Duodenal mucosa (tissue), 2 donors: ENCODE measurements around the gene FOCAD.

ENCODE experiments used
- H3K27ac ChIP-seq: one replicate; pipeline ENCODE4 v1.7.0; 2013; ENCODE audit warnings: low read depth, low read length
- H3K27me3 ChIP-seq, 2 donors: one replicate each; pipeline ENCODE4 v1.7.0; 2013; ENCODE audit warnings: low read length in 2 of 2, control low read depth in 1 of 2; ENCODE audit not compliant: insufficient read depth in 2 of 2, control insufficient read depth in 1 of 2
- H3K36me3 ChIP-seq, 2 donors: one replicate each; pipeline ENCODE4 v1.7.0; 2013; ENCODE audit warnings: low read length in 2 of 2, control low read depth in 1 of 2; ENCODE audit not compliant: insufficient read depth in 2 of 2, control insufficient read depth in 1 of 2
- H3K4me1 ChIP-seq, 2 donors: one replicate each; pipeline ENCODE4 v1.7.0; 2013; ENCODE audit warnings: low read length in 2 of 2, control low read depth in 1 of 2; ENCODE audit not compliant: insufficient read depth in 2 of 2, control insufficient read depth in 1 of 2
- H3K4me3 ChIP-seq, 2 donors: one replicate each; pipeline ENCODE4 v1.7.0; 2013; ENCODE audit warnings: low read length in 2 of 2, low read depth in 1 of 2
- H3K9ac ChIP-seq, 2 donors: one replicate each; pipeline ENCODE4 v1.7.0; 2013; ENCODE audit warnings: low read length in 2 of 2, low read depth in 1 of 2
- H3K9me3 ChIP-seq, 2 donors: one replicate each; pipeline ENCODE4 v1.7.0; 2013; ENCODE audit warnings: low read length in 2 of 2, control low read depth in 1 of 2; ENCODE audit not compliant: control insufficient read depth in 1 of 2

FOCAD gene

DNA sequence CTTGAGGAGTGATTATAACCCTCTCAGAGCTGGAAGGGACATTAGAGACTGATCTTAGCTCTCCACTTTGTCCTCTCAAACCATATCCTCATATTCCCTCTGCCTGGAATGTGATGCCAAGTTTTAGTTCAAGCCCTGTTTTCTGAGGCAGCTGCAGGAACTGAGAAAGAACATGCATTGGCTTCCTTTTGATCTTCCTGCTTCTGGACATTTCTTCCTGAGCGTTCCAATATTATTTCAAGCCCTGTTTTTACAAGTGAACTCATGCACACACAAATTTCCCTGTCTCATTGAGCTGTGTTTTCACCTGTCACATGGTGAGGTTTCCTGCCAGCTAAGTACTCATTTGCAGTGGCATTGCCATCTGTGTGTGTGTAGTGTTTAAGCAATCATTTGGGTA, 17.0 kb downstream of the FOCAD start:
- H3K27me3 ChIP-seq, result no peaks in the 10 kb centered on the region
- peaks cover 0 to 4% of the 10 kb centered on the region in 2 donors for H3K4me1 ChIP-seq
- no peak overlapping the region for H3K9ac ChIP-seq
- H3K9me3 ChIP-seq, result no peaks in the 10 kb centered on the region
- no peak overlapping the region for H3K4me3 ChIP-seq
- H3K36me3 ChIP-seq, result no peaks in the 10 kb centered on the region
- no peak overlapping the region for H3K27ac ChIP-seq

- no peaks in the 10 kb centered on the region for H3K36me3 ChIP-seq
- H3K27me3 ChIP-seq, result no peaks in the 10 kb centered on the region
- no peak overlapping the region for H3K9ac ChIP-seq
- no peaks in the 10 kb centered on the region for H3K9me3 ChIP-seq
- no peak overlapping the region for H3K27ac ChIP-seq
- H3K4me3 ChIP-seq, result no peak overlapping the region
- H3K4me1 ChIP-seq, result peaks cover 0 to 4% of the 10 kb centered on the region in 2 donors
Measured at GRCh38 chr9:20702570-20702969, 18.5 kb downstream of the FOCAD start.

GRCh38 chr9:20703146-20703545, 19.1 kb downstream of the FOCAD start:
- H3K27me3 ChIP-seq, result no peaks in the 10 kb centered on the region
- peaks cover 0 to 4% of the 10 kb centered on the region in 2 donors for H3K4me1 ChIP-seq
- H3K9me3 ChIP-seq, result no peaks in the 10 kb centered on the region
- H3K4me3 ChIP-seq, result no peak overlapping the region
- no peak overlapping the region for H3K9ac ChIP-seq
- H3K27ac ChIP-seq, result no peak overlapping the region
- no peaks in the 10 kb centered on the region for H3K36me3 ChIP-seq

DNA sequence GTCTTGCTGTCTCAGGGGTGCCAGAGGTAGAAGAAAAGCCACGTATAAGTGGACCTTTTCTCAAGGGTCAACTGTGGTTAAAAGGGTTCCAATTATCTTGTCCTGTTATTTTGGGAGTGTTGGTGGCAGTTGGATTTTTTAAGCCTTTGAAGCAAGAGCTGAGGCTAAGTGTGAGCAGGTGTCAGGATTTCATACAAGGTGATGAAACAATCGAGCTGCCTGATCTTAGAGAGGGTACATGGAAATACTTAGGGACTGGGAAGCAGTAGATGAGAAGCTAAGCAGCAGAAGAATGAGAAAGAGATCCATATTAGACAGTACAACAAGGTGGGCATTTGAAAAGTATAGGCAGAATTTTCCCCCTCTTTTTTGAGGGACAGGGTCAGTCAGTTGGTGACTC, 23.6 kb downstream of the FOCAD start:
- no peak overlapping the region for H3K4me3 ChIP-seq
- H3K27me3 ChIP-seq, result no peaks in the 10 kb centered on the region
- H3K4me1 ChIP-seq, result no peaks in the 10 kb centered on the region
- no peak overlapping the region for H3K27ac ChIP-seq
- no peaks in the 10 kb centered on the region for H3K9me3 ChIP-seq
- H3K9ac ChIP-seq, result no peak overlapping the region
- no peaks in the 10 kb centered on the region for H3K36me3 ChIP-seq

GRCh38 chr9:20713172-20713571, 29.1 kb downstream of the FOCAD start:
- Histone ChIP-seq H3K27me3 (no peaks in the 10 kb centered on the region), H3K4me1 (no peaks in the 10 kb centered on the region), H3K27ac (no peak overlapping the region), H3K9me3 (no peaks in the 10 kb centered on the region), H3K4me3 (no peak overlapping the region), H3K36me3 (no peaks in the 10 kb centered on the region), H3K9ac (no peak overlapping the region)

DNA sequence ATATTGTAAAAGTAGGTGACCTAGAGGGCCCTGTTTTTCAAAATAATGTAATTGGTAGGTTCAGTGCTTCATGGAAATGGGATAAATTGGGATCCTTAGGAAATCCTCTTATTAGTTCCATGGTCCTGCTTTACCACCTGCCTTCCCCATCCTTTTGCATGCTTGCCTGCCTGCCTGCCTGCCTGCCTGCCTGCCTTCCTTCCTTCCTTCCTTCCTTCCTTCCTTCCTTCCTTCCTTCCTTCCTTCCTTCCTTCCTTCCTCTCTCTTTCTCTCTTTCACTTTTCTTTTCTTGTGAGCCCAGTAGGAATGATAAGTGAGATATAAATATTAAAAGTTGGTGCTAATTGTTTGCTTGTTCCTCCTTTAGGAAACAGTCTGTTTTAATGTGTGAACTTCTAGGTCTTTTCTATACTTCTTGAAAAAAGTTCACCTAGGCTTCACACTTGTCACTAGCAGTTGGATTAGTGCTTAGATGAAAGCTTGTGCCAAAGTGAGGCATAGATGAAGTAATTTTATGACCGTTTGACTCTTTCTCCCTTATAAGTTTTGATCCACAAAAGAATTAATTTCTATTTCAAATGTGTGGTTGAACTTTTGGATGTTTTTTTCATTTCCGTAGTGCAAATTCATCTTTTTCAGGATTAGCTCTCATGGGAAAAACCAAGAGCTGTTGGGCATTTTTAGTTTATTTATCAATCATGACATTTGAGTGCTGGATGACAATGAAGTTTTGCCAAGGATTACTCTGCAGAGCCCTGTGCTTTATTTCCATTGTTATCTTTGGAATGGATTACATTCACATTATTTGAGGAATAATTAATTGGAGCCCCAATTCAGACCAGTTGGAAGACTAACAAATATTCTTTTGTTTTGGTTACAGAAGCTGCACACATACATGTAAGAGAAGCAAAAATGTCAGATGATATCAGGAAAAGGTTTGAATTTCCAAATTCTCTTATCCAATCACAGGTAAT, 30.7 kb downstream of the FOCAD start:
- no peaks in the 10 kb centered on the region for H3K36me3 ChIP-seq
- H3K4me3 ChIP-seq, result no peak overlapping the region
- H3K9ac ChIP-seq, result no peak overlapping the region
- H3K27me3 ChIP-seq, result no peaks in the 10 kb centered on the region
- H3K27ac ChIP-seq, result no peak overlapping the region
- no peaks in the 10 kb centered on the region for H3K9me3 ChIP-seq
- no peaks in the 10 kb centered on the region for H3K4me1 ChIP-seq

GRCh38 chr9:20722221-20722620, 38.2 kb downstream of the FOCAD start:
- Histone ChIP-seq H3K9ac (no peak overlapping the region), H3K4me3 (no peak overlapping the region), H3K36me3 (peaks cover 3 to 11% of the 10 kb centered on the region in 2 donors), H3K27ac (no peak overlapping the region), H3K4me1 (peaks cover 0 to 6% of the 10 kb centered on the region in 2 donors), H3K9me3 (no peaks in the 10 kb centered on the region), H3K27me3 (no peaks in the 10 kb centered on the region)

DNA sequence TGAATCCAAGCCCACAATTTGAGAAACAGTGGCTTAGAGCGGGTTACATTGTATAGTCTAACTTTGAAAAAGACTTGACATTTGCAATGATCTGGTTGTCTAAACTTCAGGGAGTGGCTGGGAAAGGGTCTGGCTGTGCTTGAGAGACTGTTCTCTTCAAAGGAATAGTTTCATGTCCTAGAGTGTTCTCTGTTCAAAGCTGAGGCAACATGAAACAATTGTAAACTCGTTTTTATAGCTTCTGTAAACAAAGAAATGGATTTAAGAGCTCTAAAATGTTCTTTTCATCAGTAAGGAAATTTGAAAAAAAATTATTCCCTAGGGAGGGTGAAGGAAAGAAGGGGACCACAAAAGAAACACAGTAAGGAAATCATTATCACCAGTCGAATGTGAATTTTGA, 41.6 kb downstream of the FOCAD start:
- no peak overlapping the region for H3K9ac ChIP-seq
- no peaks in the 10 kb centered on the region for H3K9me3 ChIP-seq
- H3K27ac ChIP-seq, result no peak overlapping the region
- peaks cover 0 to 7% of the 10 kb centered on the region in 2 donors for H3K36me3 ChIP-seq
- H3K4me3 ChIP-seq, result no peak overlapping the region
- H3K4me1 ChIP-seq, result peaks cover 0 to 6% of the 10 kb centered on the region in 2 donors
- H3K27me3 ChIP-seq, result no peaks in the 10 kb centered on the region

- Histone ChIP-seq H3K27ac (no peak overlapping the region), H3K9me3 (no peaks in the 10 kb centered on the region), H3K4me3 (no peak overlapping the region), H3K9ac (no peak overlapping the region), H3K4me1 (peaks cover 0 to 6% of the 10 kb centered on the region in 2 donors), H3K27me3 (no peaks in the 10 kb centered on the region), H3K36me3 (peaks cover 0 to 7% of the 10 kb centered on the region in 2 donors)
Measured at GRCh38 chr9:20726144-20726543, 42.1 kb downstream of the FOCAD start.

DNA sequence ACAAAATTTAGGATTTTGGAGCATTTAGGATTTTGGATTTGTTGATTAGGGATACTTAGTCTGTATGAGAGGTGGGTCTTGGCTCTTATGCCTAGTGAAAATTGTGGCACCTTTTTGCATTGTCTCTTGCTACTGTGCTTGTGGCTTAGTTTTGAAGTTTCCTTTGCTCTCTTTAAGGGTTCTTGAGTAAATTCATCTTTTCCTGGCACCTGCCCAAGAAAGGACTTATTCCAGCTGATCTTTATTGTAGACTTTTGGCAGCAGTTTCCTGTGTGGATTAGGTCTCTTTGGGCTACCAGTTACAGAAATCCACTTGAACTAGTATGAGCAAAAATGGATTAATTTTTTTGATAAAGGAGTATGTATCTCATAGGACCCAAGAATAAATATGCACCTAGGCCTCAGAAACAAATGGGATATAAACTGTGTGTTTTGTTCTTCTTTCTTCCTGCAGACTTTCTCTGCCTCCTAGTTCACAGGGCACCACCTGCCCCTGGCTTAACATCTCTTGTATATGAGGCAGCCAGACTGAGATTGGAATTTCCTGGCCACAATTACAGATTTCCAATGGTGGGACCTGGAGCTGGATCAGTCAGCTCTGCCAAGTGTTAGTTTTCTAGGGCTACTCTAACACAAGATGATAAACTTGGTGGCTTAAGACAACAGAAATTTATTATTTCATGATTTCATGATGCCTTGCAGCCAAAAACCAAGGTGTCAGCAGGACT, 44.6 kb downstream of the FOCAD start:
- no peak overlapping the region for H3K27ac ChIP-seq
- peaks cover 0 to 3% of the 10 kb centered on the region in 2 donors for H3K36me3 ChIP-seq
- H3K9me3 ChIP-seq, result no peaks in the 10 kb centered on the region

More for the DNA sequence above, 44.6 kb downstream of the FOCAD start:
- Histone ChIP-seq H3K4me3 (no peak overlapping the region), H3K9ac (no peak overlapping the region), H3K27me3 (no peaks in the 10 kb centered on the region), H3K4me1 (peaks cover 0 to 6% of the 10 kb centered on the region in 2 donors)
